K562 (cell line): ENCODE results near the gene RERE. TPM values are rescaled to one million over a fixed set of nuclear protein-coding genes. Genes with fewer than 3 reads are reported as not detected.

Experiments used
- ATAC-seq: fragments of 200-7000 bp; cut with Tn5 transposase; 3 replicates; pipeline ENCODE4 v1.9.1; 2020; ENCODE audit warnings: moderate library complexity
- BruUV-seq: library from RNA; stranded (reverse); fragments of 400-500 nt; replicated peaks from 2 replicates; lab custom pipeline; 2021; lab: Mats Ljungman, UMichigan
- CTCF ChIA-PET: fragments of 300-600 bp; formaldehyde crosslinking; extraction: SDS; loops from one replicate; lab custom pipeline; 2021; ENCODE audit warnings: low intra/inter-chr PET ratio; lab: Yijun Ruan, JAX
- POLR2A ChIA-PET: fragments of 300-600, 350-650 bp; sonication (Branson Sonifier 250); formaldehyde crosslinking; extraction: SDS; loops from one replicate; lab custom pipeline; 2021; ENCODE audit warnings: antibody characterized with exemption, inconsistent platforms; lab: Yijun Ruan, JAX
- DNase-seq, 4 experiments: peaks; one replicate each; pipeline versions ENCODE4 v3.0.0 to v3.0.0-alpha.2; 2011 to 2018; ENCODE audit warnings: low spot score in 3 of 4, mixed read lengths in 3 of 4; ENCODE audit errors: extremely low read depth in 1 of 4
- FAIRE-seq: peaks from 2 replicates; lab custom pipeline; 2011; peaks lifted over from hg19 to GRCh38; lab: Jason Lieb, UNC
- H2AFZ ChIP-seq: 2 replicates; pipeline ENCODE4 v1.6.0; 2011; ENCODE audit warnings: low read depth, low read length, control low read depth, inconsistent platforms
- H3K27ac ChIP-seq: fragments of 200-600 bp; 3 replicates; pipeline ENCODE4 v1.8.0; 2011; ENCODE audit warnings: low read depth, mild to moderate bottlenecking, control low read depth, inconsistent platforms, low read length, moderate library complexity, mixed read lengths; ENCODE audit errors: extremely low read depth
- H3K27me3 ChIP-seq, 2 experiments: fragments of 300-600 bp in 1 of 2; 2 replicates in 1 of 2; 3 replicates in 1 of 2; pipeline versions ENCODE4 v1.6.0 to v1.8.0; 2011; ENCODE audit warnings: inconsistent platforms in 2 of 2, low read length in 2 of 2, mild to moderate bottlenecking in 1 of 2, mixed read lengths in 1 of 2, moderate library complexity in 1 of 2; ENCODE audit not compliant: control insufficient read depth in 2 of 2, insufficient read depth in 2 of 2
- H3K36me3 ChIP-seq: fragments of 300-600 bp; 3 replicates; pipeline ENCODE4 v1.8.0; 2011; ENCODE audit warnings: mild to moderate bottlenecking, low read length, inconsistent platforms; ENCODE audit not compliant: control insufficient read depth, insufficient read depth
- H3K4me1 ChIP-seq, 2 experiments: fragments of 200-600 bp in 1 of 2; replicated peaks in 1 of 2; 2 replicates in 1 of 2; 3 replicates in 1 of 2; pipeline versions ENCODE4 v1.5.1 to v1.8.0; 2011; ENCODE audit warnings: inconsistent platforms in 2 of 2, low read length in 2 of 2, mild to moderate bottlenecking in 1 of 2, mixed read lengths in 1 of 2, moderate library complexity in 1 of 2; ENCODE audit not compliant: control insufficient read depth in 2 of 2, insufficient read depth in 2 of 2
- H3K4me2 ChIP-seq: 2 replicates; pipeline ENCODE4 v1.6.1; 2011; ENCODE audit warnings: low read length, control low read depth, inconsistent platforms, mixed read lengths; ENCODE audit not compliant: insufficient read depth
- H3K4me3 ChIP-seq: fragments of 200-600 bp; sonication (generic), shearing (Covaris generic); 2 replicates; pipeline ENCODE4 v1.5.1; 2016; ENCODE audit warnings: control low read depth, inconsistent platforms
- H3K79me2 ChIP-seq: fragments of 200-600 bp; 3 replicates; pipeline ENCODE4 v1.8.0; 2011; ENCODE audit warnings: low read length, inconsistent platforms; ENCODE audit not compliant: control insufficient read depth, insufficient read depth
- H3K9ac ChIP-seq, 2 experiments: 2 replicates each; pipeline versions ENCODE4 v1.6.0 to v1.6.1; 2011; ENCODE audit warnings: low read depth in 2 of 2, low read length in 2 of 2, control low read depth in 1 of 2, inconsistent platforms in 1 of 2, mild to moderate bottlenecking in 1 of 2, mixed read lengths in 1 of 2; ENCODE audit not compliant: insufficient read depth in 1 of 2
- H3K9me1 ChIP-seq: one replicate; pipeline ENCODE4 v1.6.0; 2011; ENCODE audit warnings: inconsistent platforms, mild to moderate bottlenecking, low read length, moderate library complexity; ENCODE audit not compliant: control insufficient read depth, insufficient read depth
- H3K9me3 ChIP-seq: replicated peaks from 2 replicates; pipeline ENCODE4 v1.5.1; 2011; ENCODE audit warnings: low read depth, low read length, inconsistent platforms; ENCODE audit not compliant: control insufficient read depth, insufficient read depth
- H4K20me1 ChIP-seq: replicated peaks from 2 replicates; pipeline ENCODE4 v1.6.1; 2011; ENCODE audit warnings: low read length, inconsistent platforms, mixed read lengths; ENCODE audit not compliant: control insufficient read depth, insufficient read depth
- ETV6 ChIP-seq, 3 experiments: fragments of 150-350 bp in 1 of 3; sonication (generic) in 1 of 3; formaldehyde crosslinking in 1 of 3; IDR thresholded peaks; 2 replicates each; pipeline versions ENCODE4 v1.6.1 to v1.8.0; 2014 to 2022; ENCODE audit warnings: borderline replicate concordance in 2 of 3, low read depth in 2 of 3, antibody characterized with exemption in 1 of 3, low read length in 1 of 3, mild to moderate bottlenecking in 1 of 3, missing genetic modification reagents in 1 of 3
- IRF2 ChIP-seq: sonication (generic); formaldehyde crosslinking; IDR thresholded peaks from 2 replicates; pipeline ENCODE4 v1.8.1; 2022; ENCODE audit warnings: mild to moderate bottlenecking, missing genetic modification reagents
- PCBP2 ChIP-seq: fragments of 200-400 bp; formaldehyde crosslinking; IDR thresholded peaks from 2 replicates; pipeline ENCODE4 v1.6.1; 2018; ENCODE audit warnings: low read length, low read depth, mild to moderate bottlenecking, moderate library complexity; ENCODE audit not compliant: poor library complexity, severe bottlenecking
- SMAD3 ChIP-seq: fragments of 450-650 bp; formaldehyde crosslinking; conservative IDR thresholded peaks from 2 replicates; pipeline ENCODE4 v1.4.0; 2020; ENCODE audit warnings: mild to moderate bottlenecking
- SRSF9 ChIP-seq: fragments of 200-400 bp; formaldehyde crosslinking; IDR thresholded peaks from 2 replicates; pipeline ENCODE4 v1.6.1; 2017; ENCODE audit warnings: low read depth, low read length, borderline replicate concordance
- ZNF384 ChIP-seq: IDR thresholded peaks from 2 replicates; pipeline ENCODE4 v1.6.1; 2012; ENCODE audit warnings: low read depth, low read length, improper control_type of control experiment
- ZNF407 ChIP-seq: fragments of 450-650 bp; IDR thresholded peaks from 2 replicates; pipeline ENCODE4 v1.6.1; 2016; ENCODE audit warnings: low read depth
- WGBS: fragments of 100-300 bp; shearing (Covaris generic); methylation state at CpG from one replicate; pipeline ENCODE4 v1.1.6; 2016; ENCODE audit warnings: low coverage, mixed read lengths; ENCODE audit not compliant: insufficient coverage; ENCODE audit errors: missing lambda C conversion rate; 5-methylcytosine and 5-hydroxymethylcytosine counted together
- in situ Hi-C: fragments of 300-500 bp; cut with MboI; formaldehyde crosslinking; loops from 4 replicates; pipeline ENCODE4 v1.15.0; 2018; ENCODE audit warnings: inconsistent platforms, mixed read lengths
- intact Hi-C: fragments of 100-400 bp; cut with micrococcal nuclease; formaldehyde crosslinking; loops from 2 replicates; pipeline ENCODE4 v1.14.2; 2022
- polyA plus RNA-seq, 8 experiments: library from polyadenylated mRNA; depleted of rRNA in 4 of 8; stranded (reverse) in 5 of 8; unstranded in 3 of 8; fragments of >200 nt; fragmentation: Nextera tagmentation in 2 of 8; fragmentation: Illumina TruSeq in 1 of 8; extraction: Ambion mirVana in 2 of 8; extraction: Trizol in 1 of 8; gene quantifications; 2 replicates each; pipeline versions ENCODE4 v1.2.1 to v1.2.3, GENCODE V29; 2011 to 2014; ENCODE audit warnings: inconsistent platforms in 1 of 8, missing spikeins in 1 of 8
- total RNA-seq, 7 experiments: library from RNA; depleted of rRNA in 6 of 7; stranded (reverse); fragments of >200 nt in 6 of 7; fragmentation: Illumina TruSeq in 2 of 7; extraction: Trizol in 2 of 7; gene quantifications; 2 replicates each; pipeline versions ENCODE4 v1.2.1 to v1.2.3, GENCODE V29; 2011 to 2021; ENCODE audit warnings: low replicate concordance in 1 of 7
- TF ChIP-seq, protein P1 (sequence below): sonication (generic); formaldehyde crosslinking; IDR thresholded peaks from 2 replicates; pipeline ENCODE4 v1.4.0; 2020; ENCODE audit warnings: mild to moderate bottlenecking, missing genetic modification reagents

RERE gene
- total and polyA plus RNA-seq, 9 of the 15 experiments (the other 6 are each of a cell fraction or from before 2014, with no cell fraction given): 3.0 to 51.5 (median 13.4) TPM

DNA sequence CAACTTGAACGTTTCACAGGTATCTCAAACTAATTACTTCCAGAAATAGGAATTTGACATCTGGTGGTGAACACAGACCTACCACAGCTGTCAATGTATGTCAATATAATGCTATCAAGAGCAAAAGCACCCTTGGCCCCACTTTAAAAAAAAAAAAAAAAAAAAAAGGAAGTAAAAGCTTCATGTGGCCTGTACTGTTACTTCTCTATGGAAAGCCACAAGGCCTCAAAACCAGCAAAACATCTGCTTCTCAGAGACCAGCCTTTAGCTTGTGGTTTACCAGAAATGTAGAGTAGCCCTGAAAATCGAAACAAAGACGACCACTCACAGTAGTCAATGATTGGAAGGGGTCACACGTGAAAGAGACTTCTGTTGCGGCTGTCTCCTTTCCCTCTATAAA is 389.9 kb downstream of the RERE start:
- ChIA-PET POLR2A (interaction anchor here (1.0 kb wide), 1 partner anchor 11 kb away, joined by 7 read pairs; no protein-coding TSS in a partner anchor), CTCF (no interaction called here)

More for the DNA sequence above, 389.9 kb downstream of the RERE start:
- Histone ChIP-seq H3K9me3 (no peaks in the 10 kb centered on the region), H3K9ac (no peak overlapping the region), H3K4me2 (no peak overlapping the region), H3K79me2 (peaks cover 10% of the 10 kb centered on the region), H3K36me3 (no peaks in the 10 kb centered on the region; the same call in 2 of the 3 replicates), H3K4me3 (no peak overlapping the region), H3K9me1 (no peaks in the 10 kb centered on the region), H3K4me1 (peaks cover 15 to 17% of the 10 kb centered on the region in 2 experiments), H3K27me3 (no peaks in the 10 kb centered on the region), H4K20me1 (0 out of 2 replicates have a peak, but pooled peaks cover 10% of the 10 kb centered on the region), H3K27ac (peak overlapping the region; percentile 11; the same call in 1 of the 3 replicates), H2AFZ (no peak overlapping the region)
- no peak for ATAC-seq
- no peak for FAIRE-seq
- intact Hi-C loops (loop anchor here (10.0 kb wide), 1 partner anchor 277 kb away; no protein-coding TSS in a partner anchor), in situ Hi-C loops (no loop called here)
- no peak for DNase-seq
- WGBS: 46% methylated on average over 5 of the region's 5 CpGs
- no TSS peak for BruUV-seq
- no peak for TF ChIP-seq SMAD3 (CRISPR knock-in tag)
- TF ChIP-seq ETV6 (IDR thresholded peaks at IDR 0.05; ENCODE audit: borderline replicate concordance in 1 of 2, low read depth in 2 of 2, low read length in 1 of 2): peak in 1 of 2 experiments; percentile 34; a peak in 1 of 4 replicates
- no peak for TF ChIP-seq ETV6 (CRISPR knock-in tag; IDR thresholded peaks at IDR 0.05; ENCODE audit: borderline replicate concordance)
- TF ChIP-seq ZNF384: peak; percentile 76
- TF ChIP-seq SRSF9: no peak
- no peak for TF ChIP-seq IRF2 (CRISPR knock-in tag)
- TF ChIP-seq PCBP2: no peak
- peak; percentile 64; the same call in 1 of the 2 replicates for TF ChIP-seq ZNF407
- TF ChIP-seq, protein P1, sequence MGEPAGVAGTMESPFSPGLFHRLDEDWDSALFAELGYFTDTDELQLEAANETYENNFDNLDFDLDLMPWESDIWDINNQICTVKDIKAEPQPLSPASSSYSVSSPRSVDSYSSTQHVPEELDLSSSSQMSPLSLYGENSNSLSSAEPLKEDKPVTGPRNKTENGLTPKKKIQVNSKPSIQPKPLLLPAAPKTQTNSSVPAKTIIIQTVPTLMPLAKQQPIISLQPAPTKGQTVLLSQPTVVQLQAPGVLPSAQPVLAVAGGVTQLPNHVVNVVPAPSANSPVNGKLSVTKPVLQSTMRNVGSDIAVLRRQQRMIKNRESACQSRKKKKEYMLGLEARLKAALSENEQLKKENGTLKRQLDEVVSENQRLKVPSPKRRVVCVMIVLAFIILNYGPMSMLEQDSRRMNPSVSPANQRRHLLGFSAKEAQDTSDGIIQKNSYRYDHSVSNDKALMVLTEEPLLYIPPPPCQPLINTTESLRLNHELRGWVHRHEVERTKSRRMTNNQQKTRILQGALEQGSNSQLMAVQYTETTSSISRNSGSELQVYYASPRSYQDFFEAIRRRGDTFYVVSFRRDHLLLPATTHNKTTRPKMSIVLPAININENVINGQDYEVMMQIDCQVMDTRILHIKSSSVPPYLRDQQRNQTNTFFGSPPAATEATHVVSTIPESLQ (CRISPR knock-in tag): no peak
